ENCODE results near the gene UQCRC2. TPM values are rescaled to one million over a fixed set of nuclear protein-coding genes. Genes with fewer than 3 reads are reported as not detected.

The UQCRC2 gene
- total RNA-seq, 1 experiment from 2014 or later, result 299 TPM

GRCh38 chr16:21952040-21952792 lies 945 bp upstream of the UQCRC2 start:
- TSS peak; percentile 88 for BruUV-seq (replicated peaks)
- peaks cover 9% of the 10 kb centered on the region; the same call in 1 of the 2 replicates for H3F3A ChIP-seq (ENCODE audit: insufficient read depth, low read depth)
- ChIA-PET POLR2A (ENCODE audit: unreplicated experiment) (interaction anchor here (0.6 kb wide), 5 partner anchors 13 to 346 kb away, joined by 3 to 7 read pairs (median 5); no protein-coding TSS in a partner anchor), CTCF (interaction anchor here (0.6 to 1.9 kb wide), 2 partner anchors 22 to 236 kb away, joined by 4 to 10 read pairs; no protein-coding TSS in a partner anchor)
- peak overlapping the region; percentile 90 for H3K4me3 ChIP-seq
- H3K27me3 ChIP-seq (ENCODE audit: insufficient read depth, low read depth), result no peaks in the 10 kb centered on the region
- peak; percentile 77 to 78 for DNase-seq
- intact Hi-C loops (cut with micrococcal nuclease; ENCODE audit: unreplicated experiment), result loop anchor here (2.0 kb wide), 1 partner anchor 345 kb away; the partner anchor contains the start of gene POLR3E
- peak overlapping the region; percentile 94 for H3K27ac ChIP-seq
- H2AFZ ChIP-seq, result peak overlapping the region; percentile 79
- peak overlapping the region; percentile 97 for H3K4me2 ChIP-seq
- H3K9me2 ChIP-seq (ENCODE audit: insufficient read depth), result no peaks in the 10 kb centered on the region
- H4K20me1 ChIP-seq (ENCODE audit: insufficient read depth), result peaks cover 10% of the 10 kb centered on the region; the same call in 1 of the 2 replicates
- no peaks in the 10 kb centered on the region for H3K9me3 ChIP-seq (ENCODE audit: insufficient read depth, low read depth)
- TF ChIP-seq CTCF (conservative IDR thresholded peaks at IDR 0.05) (no peak), EZH2 (IDR thresholded peaks at IDR 0.05; ENCODE audit: low read depth) (no peak)
- peaks cover 14% of the 10 kb centered on the region for H3K4me1 ChIP-seq (replicated peaks; ENCODE audit: insufficient read depth)
- peaks cover 6% of the 10 kb centered on the region; the same call in 1 of the 2 replicates for H3K36me3 ChIP-seq (ENCODE audit: low read depth)
- H3K79me2 ChIP-seq (ENCODE audit: low read depth), result peaks cover 64% of the 10 kb centered on the region

- H2AFZ ChIP-seq, result peak overlapping the region; percentile 79
- H3K79me2 ChIP-seq (ENCODE audit: low read depth), result peaks cover 64% of the 10 kb centered on the region
- CTCF ChIA-PET, result interaction anchor here (1.9 kb wide), 1 partner anchor 235 kb away, joined by 4 read pairs; no protein-coding TSS in a partner anchor
Observed at GRCh38 chr16:21953541-21953902, 361 bp downstream of the UQCRC2 start.

More at GRCh38 chr16:21953541-21953902, 361 bp downstream of the UQCRC2 start:
- Histone ChIP-seq H3K4me3 (peak overlapping the region; percentile 90), H3K36me3 (ENCODE audit: low read depth) (peaks cover 19% of the 10 kb centered on the region), H4K20me1 (ENCODE audit: insufficient read depth) (peaks cover 10% of the 10 kb centered on the region), H3K27ac (peak overlapping the region; percentile 94), H3K9me2 (ENCODE audit: insufficient read depth) (no peaks in the 10 kb centered on the region), H3K4me1 (replicated peaks; ENCODE audit: insufficient read depth) (peaks cover 14% of the 10 kb centered on the region), H3F3A (ENCODE audit: insufficient read depth, low read depth) (peaks cover 9% of the 10 kb centered on the region; the same call in 1 of the 2 replicates), H3K27me3 (ENCODE audit: insufficient read depth, low read depth) (no peaks in the 10 kb centered on the region), H3K9me3 (ENCODE audit: insufficient read depth, low read depth) (no peaks in the 10 kb centered on the region), H3K4me2 (peak overlapping the region; percentile 97)
- POLR2A ChIA-PET (ENCODE audit: unreplicated experiment), result interaction anchor here (1.0 kb wide), 1 partner anchor 124 kb away, joined by 4 read pairs; no protein-coding TSS in a partner anchor
- TSS peak; percentile 76 for BruUV-seq (replicated peaks)
- no peak for DNase-seq
- no peak for TF ChIP-seq EZH2 (IDR thresholded peaks at IDR 0.05; ENCODE audit: low read depth)
- TF ChIP-seq CTCF (conservative IDR thresholded peaks at IDR 0.05), result no peak
- intact Hi-C loops (cut with micrococcal nuclease; ENCODE audit: unreplicated experiment), result loop anchor here (1.0 to 2.0 kb wide), 2 partner anchors 235 to 343 kb away; partner anchors contain the start of gene POLR3E

All from PC-9 (cell line).